ENCODE data around the gene TMEM132D.
A peak's percentile ranks its signal among the peaks of the same experiment; 100 is the strongest.
"Not testable (repeated sequence)": the region's sequence is repeated elsewhere in the genome, so short reads cannot be mapped to it uniquely, and the experiment has no call there.

Gene TMEM132D

DNA sequence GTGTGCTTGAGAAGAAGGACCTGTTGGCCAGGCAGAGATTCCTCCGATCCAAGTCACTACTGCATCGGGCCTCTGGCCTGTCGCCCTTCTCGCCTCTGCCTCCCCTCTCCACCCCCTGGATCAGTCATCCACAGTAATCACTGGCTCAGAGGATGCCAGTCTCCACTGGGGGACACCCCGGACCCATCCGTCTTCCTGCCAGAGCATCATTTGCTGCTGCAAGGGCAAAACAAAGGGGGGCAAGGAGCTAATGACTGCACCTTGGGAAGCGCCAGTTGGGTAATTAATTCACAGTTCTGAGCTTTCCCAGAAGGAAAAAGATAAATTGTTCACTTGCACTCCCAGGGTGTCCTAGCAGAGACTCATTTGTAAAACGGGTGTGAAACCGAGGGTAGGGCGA is 835.1 kb downstream of the TMEM132D start:
- no peaks in the 10 kb centered on the region for H3K36me3 Mint-ChIP-seq
- ATAC-seq, result no peak
- H3K27ac Mint-ChIP-seq, result no peak overlapping the region
- peaks cover 4% of the 10 kb centered on the region for H3K9me3 Mint-ChIP-seq
- H3K4me1 Mint-ChIP-seq, result no peaks in the 10 kb centered on the region
- H3K27me3 Mint-ChIP-seq, result peaks cover 25% of the 10 kb centered on the region
- no peak overlapping the region for H3K4me3 Mint-ChIP-seq

DNA sequence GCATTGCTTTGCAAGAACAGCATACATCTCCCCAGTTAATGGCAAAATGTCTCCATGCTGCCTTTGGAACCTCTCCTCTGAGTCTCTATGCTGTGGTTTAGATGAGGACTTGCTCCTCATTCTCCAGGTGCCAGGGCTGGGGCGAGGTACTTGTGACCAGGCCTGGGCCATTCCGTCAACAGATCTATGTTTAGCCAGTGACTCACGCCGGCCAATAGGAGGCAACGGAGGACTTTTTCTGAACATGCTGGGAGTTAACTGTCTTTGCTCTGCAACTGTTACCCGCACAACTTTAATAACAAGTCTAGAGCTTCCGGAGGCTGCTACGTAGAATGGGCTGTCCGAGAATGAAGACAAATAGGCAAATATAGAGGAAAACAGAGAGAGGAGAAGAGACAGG is 836.3 kb downstream of the TMEM132D start:
- Mint-ChIP-seq H3K4me1 (no peaks in the 10 kb centered on the region), H3K27me3 (peaks cover 35% of the 10 kb centered on the region), H3K36me3 (no peaks in the 10 kb centered on the region), H3K27ac (no peak overlapping the region), H3K9me3 (peaks cover 4% of the 10 kb centered on the region), H3K4me3 (no peak overlapping the region)
- no peak for ATAC-seq

DNA sequence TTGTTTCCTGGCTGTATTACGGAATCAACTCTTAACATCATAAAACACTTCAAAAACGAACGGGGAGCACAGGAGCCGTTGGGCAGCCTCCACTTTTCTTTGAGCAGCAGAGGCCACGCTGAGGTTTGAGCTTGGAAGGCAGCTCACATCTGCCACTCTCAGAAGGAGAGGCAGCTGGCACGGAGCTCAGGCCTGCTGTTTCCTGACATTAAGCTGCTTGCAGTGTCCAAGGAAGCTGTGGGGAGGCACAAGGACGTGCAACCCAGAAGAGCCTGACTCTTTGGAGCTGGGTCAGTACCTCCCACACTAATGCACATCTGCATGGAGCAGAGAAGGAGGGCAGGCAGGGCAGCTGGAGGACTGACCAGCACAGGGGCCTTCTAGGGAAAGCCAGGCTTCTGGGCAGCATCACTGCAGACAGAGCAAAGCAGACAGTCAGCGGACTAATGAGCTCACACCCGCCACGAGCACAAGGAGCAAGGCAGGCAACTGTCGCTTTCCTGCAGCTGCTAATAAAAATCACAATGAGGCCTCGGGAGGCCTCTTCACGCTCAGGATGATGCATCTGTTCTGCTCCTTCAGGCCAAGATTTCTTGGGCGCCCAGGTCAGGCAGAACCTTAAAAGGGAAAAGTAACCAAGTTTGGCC is 839.5 kb downstream of the TMEM132D start:
- Mint-ChIP-seq H3K36me3 (no peaks in the 10 kb centered on the region), H3K4me1 (no peaks in the 10 kb centered on the region), H3K27me3 (peaks cover 26% of the 10 kb centered on the region), H3K9me3 (peaks cover 6% of the 10 kb centered on the region), H3K4me3 (no peak overlapping the region), H3K27ac (no peak overlapping the region)
- ATAC-seq, result peak; percentile 20

DNA sequence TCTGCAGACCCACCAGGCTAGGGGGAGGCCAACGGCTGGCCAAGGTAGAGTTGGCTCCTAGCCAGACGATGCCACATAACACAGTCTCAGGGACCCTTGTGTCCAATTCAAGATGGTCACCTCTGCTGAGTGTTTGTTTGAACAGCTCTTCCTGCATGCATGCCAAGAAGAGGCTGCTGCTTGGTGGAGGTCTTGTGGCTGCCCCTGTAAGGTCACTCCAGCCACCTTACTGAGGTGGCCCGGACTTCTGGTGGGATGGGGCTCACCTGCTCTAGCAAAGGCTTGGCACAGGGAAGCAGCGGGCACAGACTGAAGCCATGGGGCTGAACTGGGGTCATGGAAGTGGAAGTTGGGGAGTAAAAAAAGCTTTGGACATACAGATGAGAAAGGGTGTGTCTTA is 840.2 kb downstream of the TMEM132D start:
- H3K4me1 Mint-ChIP-seq, result no peaks in the 10 kb centered on the region
- H3K27ac Mint-ChIP-seq, result no peak overlapping the region
- H3K4me3 Mint-ChIP-seq, result no peak overlapping the region
- H3K36me3 Mint-ChIP-seq, result no peaks in the 10 kb centered on the region
- no peak for ATAC-seq
- H3K9me3 Mint-ChIP-seq, result peaks cover 6% of the 10 kb centered on the region
- peaks cover 26% of the 10 kb centered on the region for H3K27me3 Mint-ChIP-seq

DNA sequence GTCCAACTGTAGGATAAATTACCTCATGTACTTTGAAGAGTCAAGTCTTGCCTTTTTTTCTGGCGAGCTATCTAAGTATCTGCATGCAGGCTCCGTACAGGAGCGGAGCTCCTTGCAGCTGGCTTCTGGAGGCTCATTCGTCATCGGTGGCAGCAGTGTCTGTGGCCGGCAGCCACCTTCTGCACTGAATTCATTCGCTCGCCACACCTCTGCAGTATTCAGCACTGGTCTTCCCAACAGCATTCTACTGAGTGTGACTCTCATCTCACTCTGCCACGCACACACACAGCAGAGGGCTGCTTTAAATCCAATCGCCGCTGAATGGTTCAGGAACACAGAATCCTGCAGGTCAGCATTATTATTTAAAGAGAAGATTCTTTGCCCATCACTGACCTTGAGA is 850.6 kb downstream of the TMEM132D start:
- Mint-ChIP-seq H3K4me3 (no peak overlapping the region), H3K36me3 (no peaks in the 10 kb centered on the region), H3K4me1 (no peaks in the 10 kb centered on the region), H3K9me3 (no peaks in the 10 kb centered on the region), H3K27ac (no peak overlapping the region), H3K27me3 (no peaks in the 10 kb centered on the region)
- no peak for ATAC-seq

DNA sequence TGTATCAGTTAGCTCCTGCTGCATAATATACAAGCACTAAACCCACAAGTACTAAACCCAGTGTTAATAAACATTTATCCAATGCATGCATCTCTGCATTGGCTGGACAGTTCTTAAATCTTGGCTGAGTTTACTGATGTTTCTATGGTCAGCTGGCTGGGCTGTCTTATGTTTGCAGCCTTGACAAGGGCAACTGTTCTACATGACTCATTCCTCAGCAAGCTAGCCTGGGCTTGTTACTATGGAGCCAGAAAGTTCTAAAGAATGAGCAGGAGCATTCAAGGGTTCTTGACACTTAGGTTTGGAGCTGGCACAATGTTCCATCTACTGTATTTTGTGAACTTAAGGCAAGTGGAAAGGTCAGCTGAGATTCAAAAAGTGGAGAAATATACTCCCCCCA is 851.5 kb downstream of the TMEM132D start:
- ATAC-seq, result no peak
- Mint-ChIP-seq H3K4me3 (no peak overlapping the region), H3K27me3 (no peaks in the 10 kb centered on the region), H3K27ac (no peak overlapping the region), H3K36me3 (no peaks in the 10 kb centered on the region), H3K4me1 (no peaks in the 10 kb centered on the region), H3K9me3 (no peaks in the 10 kb centered on the region)

DNA sequence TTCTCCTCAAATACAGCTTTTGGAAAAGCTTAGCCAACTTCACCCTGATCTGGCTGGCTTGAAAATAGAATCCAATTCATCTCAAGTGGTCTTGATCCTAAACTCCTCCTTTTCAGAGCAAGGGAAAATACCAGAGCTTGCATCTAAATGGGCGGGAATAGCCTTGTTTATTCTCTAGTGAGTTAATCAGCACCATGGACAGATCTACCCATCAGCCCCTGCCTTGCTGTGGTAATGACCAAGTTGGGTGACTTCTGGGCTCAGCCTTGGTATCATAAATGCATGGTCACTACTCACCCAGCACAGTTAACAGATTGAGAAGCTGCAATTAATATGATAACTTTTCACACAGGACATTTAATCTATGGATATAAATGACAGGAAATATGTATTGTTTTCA is 853.9 kb downstream of the TMEM132D start:
- Mint-ChIP-seq H3K4me3 (no peak overlapping the region), H3K9me3 (no peaks in the 10 kb centered on the region), H3K4me1 (no peaks in the 10 kb centered on the region), H3K27ac (no peak overlapping the region), H3K27me3 (peaks cover under 1% of the 10 kb centered on the region), H3K36me3 (no peaks in the 10 kb centered on the region)
- ATAC-seq, result no peak

DNA sequence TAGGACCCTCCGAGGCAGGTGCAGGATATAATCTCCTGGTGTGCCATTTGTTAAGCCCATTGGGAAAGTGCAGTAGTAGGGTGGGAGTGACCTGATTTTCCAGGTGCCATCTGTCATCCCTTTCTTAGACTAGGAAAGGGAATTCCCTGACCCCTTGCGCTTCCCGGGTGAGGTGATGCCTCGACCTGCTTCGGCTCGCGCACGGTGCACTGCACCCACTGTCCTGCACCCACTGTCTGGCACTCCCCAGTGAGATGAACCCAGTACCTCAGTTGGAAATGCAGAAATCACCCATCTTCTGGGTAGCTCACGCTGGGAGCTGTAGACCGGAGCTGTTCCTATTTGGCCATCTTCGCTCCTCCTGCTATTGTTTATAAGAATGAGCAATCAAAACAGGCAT is 860.5 kb downstream of the TMEM132D start:
- not testable (repeated sequence) for H3K9me3 Mint-ChIP-seq, H3K36me3 Mint-ChIP-seq, H3K27ac Mint-ChIP-seq, H3K4me1 Mint-ChIP-seq, ATAC-seq, H3K4me3 Mint-ChIP-seq
- peaks cover 31% of the 10 kb centered on the region for H3K27me3 Mint-ChIP-seq

DNA sequence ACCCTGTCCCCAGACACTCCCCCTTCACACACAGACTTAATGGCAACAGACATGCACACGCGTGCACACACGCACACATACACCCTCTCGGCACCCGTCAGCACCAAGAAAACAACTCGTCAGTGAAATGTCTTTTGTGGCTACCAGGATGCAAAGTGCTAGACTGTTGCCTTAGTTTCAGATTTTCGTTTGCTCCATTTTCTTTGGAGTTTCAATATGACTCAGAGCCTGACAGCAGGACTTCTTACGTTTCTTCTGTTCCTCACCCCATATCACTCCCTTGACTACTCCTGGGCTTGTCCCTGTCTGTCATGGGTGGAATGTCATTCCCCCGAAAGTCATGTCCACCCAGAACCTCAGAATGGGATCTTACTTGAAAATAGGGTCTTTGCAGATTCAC is 867.7 kb downstream of the TMEM132D start:
- Mint-ChIP-seq H3K27ac (no peak overlapping the region), H3K4me3 (no peak overlapping the region)

DNA sequence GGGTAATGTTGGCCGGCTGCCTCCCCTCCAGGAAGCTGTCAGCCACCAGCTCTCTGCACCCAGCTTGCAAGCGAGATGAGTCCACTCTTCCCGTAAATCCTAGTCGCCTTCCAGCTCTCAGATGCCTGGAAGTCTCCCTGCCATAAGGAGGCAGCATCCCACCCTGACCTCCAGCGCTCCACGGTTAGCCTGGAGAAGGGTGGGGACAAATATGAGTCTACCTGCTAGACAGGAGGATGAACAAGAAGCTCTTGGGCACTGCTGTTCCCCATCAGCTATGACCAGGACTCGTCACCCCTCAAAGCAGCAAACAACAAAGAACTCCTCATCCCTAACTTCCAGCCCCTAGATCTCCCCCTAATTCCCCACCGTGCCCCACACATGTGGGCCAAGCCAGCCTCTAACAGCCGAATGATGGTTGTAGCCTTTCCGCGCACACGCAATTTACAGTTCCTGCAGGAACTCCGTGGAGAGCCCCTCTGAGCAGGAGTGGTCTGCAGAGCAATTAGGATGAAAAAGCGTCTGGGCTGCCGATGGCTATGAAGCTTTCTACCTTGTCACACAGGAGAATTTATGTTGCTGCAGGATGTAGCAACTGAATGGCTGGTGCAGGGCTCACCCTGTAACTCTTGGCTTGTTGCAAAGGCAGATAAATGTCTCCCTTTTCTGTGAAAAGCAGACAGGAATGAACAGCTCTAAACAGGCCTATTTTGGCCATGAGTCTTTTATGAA is 869.1 kb downstream of the TMEM132D start:
- no peak overlapping the region for H3K4me3 Mint-ChIP-seq
- H3K9me3 Mint-ChIP-seq, result peaks cover 5% of the 10 kb centered on the region
- no peak for ATAC-seq
- no peak overlapping the region for H3K27ac Mint-ChIP-seq
- H3K27me3 Mint-ChIP-seq, result peaks cover 21% of the 10 kb centered on the region
- H3K36me3 Mint-ChIP-seq, result no peaks in the 10 kb centered on the region
- H3K4me1 Mint-ChIP-seq, result peaks cover 4% of the 10 kb centered on the region

More for the DNA sequence above, 867.7 kb downstream of the TMEM132D start:
- Mint-ChIP-seq H3K9me3 (peaks cover 5% of the 10 kb centered on the region), H3K4me1 (peaks cover 4% of the 10 kb centered on the region), H3K27me3 (peaks cover 21% of the 10 kb centered on the region), H3K36me3 (no peaks in the 10 kb centered on the region)
- no peak for ATAC-seq

DNA sequence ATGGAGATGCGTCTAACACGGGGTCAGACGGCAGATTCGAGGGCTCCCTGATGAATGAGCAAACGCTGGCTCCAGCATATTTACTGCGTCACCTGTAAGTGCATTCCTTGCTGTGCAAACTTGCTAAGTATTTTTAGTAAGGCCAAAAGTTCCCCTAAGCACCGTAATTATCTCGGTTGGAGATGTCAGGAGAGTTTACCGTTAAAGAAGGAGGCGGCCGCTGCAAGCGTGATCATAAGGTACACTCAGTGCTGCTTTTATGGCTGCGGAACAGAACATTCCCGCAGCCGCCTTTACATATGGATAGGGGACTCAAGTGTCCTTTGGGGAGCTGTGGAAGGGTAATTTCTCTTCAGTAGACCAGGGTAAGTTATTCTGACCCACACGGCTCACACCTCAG is 875.0 kb downstream of the TMEM132D start:
- no peaks in the 10 kb centered on the region for H3K9me3 Mint-ChIP-seq
- H3K4me1 Mint-ChIP-seq, result no peaks in the 10 kb centered on the region
- no peak for ATAC-seq
- peaks cover 21% of the 10 kb centered on the region for H3K27me3 Mint-ChIP-seq
- H3K4me3 Mint-ChIP-seq, result no peak overlapping the region
- H3K27ac Mint-ChIP-seq, result no peak overlapping the region
- H3K36me3 Mint-ChIP-seq, result no peaks in the 10 kb centered on the region

DNA sequence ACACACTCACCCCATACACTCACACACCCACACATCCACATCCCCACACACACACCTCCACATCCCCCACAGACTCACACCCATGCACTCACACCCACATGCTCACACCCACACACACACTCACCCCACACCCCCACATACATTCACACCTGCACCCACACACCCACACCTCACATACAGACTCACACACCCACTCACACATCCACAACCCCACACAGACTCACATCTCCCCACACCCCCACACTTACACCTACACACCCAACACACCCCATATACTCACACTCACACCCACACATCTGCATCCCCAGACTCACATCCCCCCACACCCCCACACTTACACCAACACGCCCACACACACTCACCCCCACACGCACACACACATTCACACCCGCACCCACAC is 878.8 kb downstream of the TMEM132D start:
- ATAC-seq, result no peak
- no peaks in the 10 kb centered on the region for H3K9me3 Mint-ChIP-seq
- H3K27ac Mint-ChIP-seq, result no peak overlapping the region
- no peaks in the 10 kb centered on the region for H3K36me3 Mint-ChIP-seq
- H3K4me1 Mint-ChIP-seq, result no peaks in the 10 kb centered on the region
- H3K4me3 Mint-ChIP-seq, result no peak overlapping the region
- H3K27me3 Mint-ChIP-seq, result no peaks in the 10 kb centered on the region
